ENCODE measurements around the gene ELAVL3. TPM values are rescaled to one million over a fixed set of nuclear protein-coding genes. Genes with fewer than 3 reads are reported as not detected.
A peak's percentile ranks its signal among the peaks of the same experiment; 100 is the strongest.
"Not testable (repeated sequence)": the region's sequence is repeated elsewhere in the genome, so short reads cannot be mapped to it uniquely, and the experiment has no call there.

ELAVL3 gene
- polyA plus RNA-seq, 2 of the 4 experiments (the other 2 are of a cell fraction): 0.01 TPM; not detected in 1

DNA sequence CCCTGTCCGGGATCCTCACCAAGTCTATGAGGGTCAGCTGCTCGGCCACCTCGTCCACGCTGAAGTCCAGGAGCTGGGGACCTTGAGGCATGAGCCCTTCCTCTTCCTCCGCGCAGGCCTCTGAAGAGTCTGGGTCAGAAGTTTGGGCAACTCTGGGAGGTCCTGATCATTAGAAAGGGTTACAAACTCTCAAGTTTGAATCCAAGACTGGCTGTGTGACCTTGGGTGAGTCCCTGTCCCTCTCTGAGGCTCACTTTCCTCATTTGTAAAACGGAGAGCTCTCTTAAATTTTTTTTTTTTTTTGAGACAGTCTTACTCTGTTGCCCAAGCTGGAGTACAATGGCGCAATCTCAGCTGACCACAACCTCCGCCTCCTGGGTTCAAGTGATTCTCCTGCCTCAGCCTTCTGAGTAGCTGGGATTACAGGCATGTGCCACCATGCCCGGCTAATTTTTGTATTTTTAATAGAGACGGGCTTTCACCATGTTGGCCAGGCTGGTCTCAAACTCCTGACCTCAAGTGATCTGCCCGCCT lies 74.1 kb downstream of the ELAVL3 start:
- H3K4me1 ChIP-seq; H3K4me2 ChIP-seq; DNase-seq (ENCODE audit: low read depth in 1 of 2, low spot score in 1 of 2); H3K4me3 ChIP-seq; H3K27ac ChIP-seq; H3K9me3 ChIP-seq; FAIRE-seq; POLR2A ChIA-PET; ATAC-seq: not testable (repeated sequence)
- WGBS (ENCODE audit: missing lambda C conversion rate): 88% methylated on average over 12 of the region's 12 CpGs
- CTCF ChIA-PET: interaction anchor here (0.6 to 1.8 kb wide), 6 partner anchors 13 to 154 kb away, joined by 3 to 4 read pairs (median 3); no protein-coding TSS in a partner anchor

DNA sequence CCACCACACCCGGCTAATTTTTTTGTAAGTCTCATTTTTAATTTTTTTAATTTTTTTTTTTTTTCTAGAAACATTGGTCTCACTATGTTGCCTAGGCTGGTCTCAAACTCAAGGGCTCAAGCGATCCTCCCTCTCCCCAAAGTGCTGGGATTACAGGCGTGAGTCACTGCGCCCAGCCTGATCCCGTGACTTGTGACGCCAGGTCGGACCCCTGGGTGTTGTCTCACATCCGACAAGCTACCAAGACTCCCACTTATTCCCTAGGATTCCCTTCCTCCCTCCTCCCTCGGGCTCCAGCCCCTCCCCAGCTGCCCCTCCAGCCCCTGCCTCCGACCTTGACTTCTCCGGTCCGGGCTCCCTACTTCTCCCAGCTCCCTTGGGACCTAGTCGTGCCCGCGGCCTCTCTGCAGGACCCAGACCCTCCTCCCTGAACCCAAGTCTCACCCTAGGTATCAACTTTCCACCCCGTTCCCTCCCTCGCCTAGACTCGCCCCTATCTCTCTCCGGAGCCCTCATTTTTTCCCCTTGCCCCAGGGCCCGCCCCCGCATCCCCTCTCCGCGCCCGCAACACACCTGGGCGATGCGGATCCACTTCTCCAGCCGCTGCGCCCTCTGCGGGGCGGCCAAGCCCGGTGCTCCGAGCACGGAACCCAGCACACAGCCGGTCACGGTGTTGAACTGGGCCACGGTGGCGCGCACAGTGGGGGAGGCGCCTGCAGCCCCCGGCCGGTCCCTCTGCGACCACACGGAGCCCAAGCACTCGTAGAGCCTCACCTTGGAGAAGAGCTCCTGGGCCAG lies 74.8 kb downstream of the ELAVL3 start:
- ChIA-PET POLR2A (no interaction called here), CTCF (interaction anchor here (0.6 to 1.8 kb wide), 4 partner anchors 15 to 154 kb away, joined by 3 to 4 read pairs (median 4); no protein-coding TSS in a partner anchor)
- Histone ChIP-seq H3K4me1 (no peaks in the 10 kb centered on the region), H3K4me2 (no peak overlapping the region), H3K9me3 (no peaks in the 10 kb centered on the region), H3K4me3 (no peak overlapping the region), H3K27ac (no peak overlapping the region)
- ATAC-seq: no peak
- no peak for DNase-seq (ENCODE audit: low read depth in 1 of 2, low spot score in 1 of 2)
- TF ChIP-seq NR3C1 (IDR thresholded peaks at IDR 0.05) (no peak), RCOR1 (IDR thresholded peaks at IDR 0.05; ENCODE audit: low read depth, low read length) (no peak), RFX5 (IDR thresholded peaks at IDR 0.05) (no peak)
- TF ChIP-seq, protein P1, sequence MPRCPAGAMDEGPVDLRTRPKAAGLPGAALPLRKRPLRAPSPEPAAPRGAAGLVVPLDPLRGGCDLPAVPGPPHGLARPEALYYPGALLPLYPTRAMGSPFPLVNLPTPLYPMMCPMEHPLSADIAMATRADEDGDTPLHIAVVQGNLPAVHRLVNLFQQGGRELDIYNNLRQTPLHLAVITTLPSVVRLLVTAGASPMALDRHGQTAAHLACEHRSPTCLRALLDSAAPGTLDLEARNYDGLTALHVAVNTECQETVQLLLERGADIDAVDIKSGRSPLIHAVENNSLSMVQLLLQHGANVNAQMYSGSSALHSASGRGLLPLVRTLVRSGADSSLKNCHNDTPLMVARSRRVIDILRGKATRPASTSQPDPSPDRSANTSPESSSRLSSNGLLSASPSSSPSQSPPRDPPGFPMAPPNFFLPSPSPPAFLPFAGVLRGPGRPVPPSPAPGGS (IDR thresholded peaks at IDR 0.05): no peak
- no peak for FAIRE-seq
- WGBS (ENCODE audit: missing lambda C conversion rate): 89% methylated on average over 25 of the region's 44 CpGs

GRCh38 chr19:11404588-11405222 lies 76.1 kb downstream of the ELAVL3 start:
- Histone ChIP-seq H3K4me3 (no peak overlapping the region), H3K27ac (no peak overlapping the region), H3K9me3 (no peaks in the 10 kb centered on the region), H3K4me2 (no peak overlapping the region), H3K4me1 (no peaks in the 10 kb centered on the region)
- CTCF ChIA-PET: no interaction called here
- FAIRE-seq: no peak
- POLR2A ChIA-PET: no interaction called here
- ATAC-seq: no peak; a peak in 1 of 6 replicates
- no peak for TF ChIP-seq RAD21 (conservative IDR thresholded peaks at IDR 0.05 in 1 of 2, IDR thresholded peaks at IDR 0.05 in 1 of 2)
- DNase-seq (ENCODE audit: low read depth in 1 of 2, low spot score in 1 of 2): no peak
- WGBS (ENCODE audit: missing lambda C conversion rate): 72% methylated on average over 9 of the region's 9 CpGs

GRCh38 chr19:11401808-11402543 lies 78.9 kb downstream of the ELAVL3 start:
- FAIRE-seq (no peak), DNase-seq (ENCODE audit: low read depth in 1 of 2, low spot score in 1 of 2) (no peak), ATAC-seq (no peak; a peak in 1 of 6 replicates)
- no peak overlapping the region for H3K4me2 ChIP-seq
- no peak overlapping the region for H3K27ac ChIP-seq
- ChIA-PET POLR2A (no interaction called here), CTCF (interaction anchor here (0.9 to 3.6 kb wide), 3 partner anchors 20 to 80 kb away, joined by 4 to 26 read pairs (median 4); partner anchors contain the start of genes EPOR, ODAD3 and PRKCSH)
- no peak overlapping the region for H3K4me3 ChIP-seq
- H3K4me1 ChIP-seq: no peaks in the 10 kb centered on the region
- 74% methylated on average over 5 of the region's 9 CpGs for WGBS (ENCODE audit: missing lambda C conversion rate)
- TF ChIP-seq, protein P2, sequence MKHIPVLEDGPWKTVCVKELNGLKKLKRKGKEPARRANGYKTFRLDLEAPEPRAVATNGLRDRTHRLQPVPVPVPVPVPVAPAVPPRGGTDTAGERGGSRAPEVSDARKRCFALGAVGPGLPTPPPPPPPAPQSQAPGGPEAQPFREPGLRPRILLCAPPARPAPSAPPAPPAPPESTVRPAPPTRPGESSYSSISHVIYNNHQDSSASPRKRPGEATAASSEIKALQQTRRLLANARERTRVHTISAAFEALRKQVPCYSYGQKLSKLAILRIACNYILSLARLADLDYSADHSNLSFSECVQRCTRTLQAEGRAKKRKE (CRISPR knock-in tag; IDR thresholded peaks at IDR 0.05; ENCODE audit: low read depth): no peak
- TF ChIP-seq GATA3 (IDR thresholded peaks at IDR 0.05; ENCODE audit: borderline replicate concordance): no peak
- TF ChIP-seq RNF2 (IDR thresholded peaks at IDR 0.05; ENCODE audit: borderline replicate concordance, low read depth): no peak
- no peak for TF ChIP-seq EP300 (IDR thresholded peaks at IDR 0.05)
- TF ChIP-seq FOXS1 (CRISPR knock-in tag; IDR thresholded peaks at IDR 0.05): no peak
- TF ChIP-seq ZFP36 (IDR thresholded peaks at IDR 0.05; ENCODE audit: borderline replicate concordance, partially characterized antibody): no peak
- TF ChIP-seq KDM1A (IDR thresholded peaks at IDR 0.05; ENCODE audit: low read depth): no peak
- no peak for TF ChIP-seq CBX2 (IDR thresholded peaks at IDR 0.05; ENCODE audit: borderline replicate concordance, low read depth)
- TF ChIP-seq ESRRA (IDR thresholded peaks at IDR 0.05; ENCODE audit: borderline replicate concordance, low read length): peak; percentile 63; the same call in 1 of the 2 replicates
- no peaks in the 10 kb centered on the region for H3K9me3 ChIP-seq

Small RNA genes lying within 50 kb of the gene (small RNA-seq; reads per million reads assigned to genes)
- gene MIR7974: 0 to 0.16 (median 0) reads per million in 6 experiments
- gene RF00019: 0 reads per million in 6 experiments
- 0 reads per million in 6 experiments for gene RN7SL833P

Other genes with a start within 250 kb of the ELAVL3 start
- gene ANGPTL8, start 241.4 kb downstream of the ELAVL3 start, polyA plus RNA-seq (2011; rRNA removed): 0.12 TPM in 1 of 2 replicates, not detected in the other
- 0.16 TPM in 1 of 3 replicates, not detected in the others for gene ANGPTL8, start 241.4 kb downstream of the ELAVL3 start, polyA plus RNA-seq (2017; fragmentation: RNase III; extraction: RNeasy Plus Mini Kit Qiagen cat#74134 plus additional on column Dnase treatment)
- 8.0 and 9.6 TPM in 2 replicates for gene DOCK6, start 218.5 kb downstream of the ELAVL3 start, polyA plus RNA-seq (2011; rRNA removed)
- gene DOCK6, start 218.5 kb downstream of the ELAVL3 start, polyA plus RNA-seq (2017; fragmentation: RNase III; extraction: RNeasy Plus Mini Kit Qiagen cat#74134 plus additional on column Dnase treatment): 7.5 to 10.4 TPM (median 7.6 TPM) in 3 replicates
- not detected in 2 replicates for gene TSPAN16, start 184.9 kb downstream of the ELAVL3 start, polyA plus RNA-seq (2011; rRNA removed)
- gene TSPAN16, start 184.9 kb downstream of the ELAVL3 start, polyA plus RNA-seq (2017; fragmentation: RNase III; extraction: RNeasy Plus Mini Kit Qiagen cat#74134 plus additional on column Dnase treatment): not detected in 3 replicates
- gene RAB3D, start 141.4 kb downstream of the ELAVL3 start, polyA plus RNA-seq (2011; rRNA removed): 22.3 and 26.8 TPM in 2 replicates
- gene RAB3D, start 141.4 kb downstream of the ELAVL3 start, polyA plus RNA-seq (2017; fragmentation: RNase III; extraction: RNeasy Plus Mini Kit Qiagen cat#74134 plus additional on column Dnase treatment): 4.1 to 5.6 TPM (median 4.8 TPM) in 3 replicates
- 183 and 230 TPM in 2 replicates for gene TMEM205, start 134.8 kb downstream of the ELAVL3 start, polyA plus RNA-seq (2011; rRNA removed)
- 91.6 to 92.6 TPM (median 92.3 TPM) in 3 replicates for gene TMEM205, start 134.8 kb downstream of the ELAVL3 start, polyA plus RNA-seq (2017; fragmentation: RNase III; extraction: RNeasy Plus Mini Kit Qiagen cat#74134 plus additional on column Dnase treatment)
- 11.3 and 12.2 TPM in 2 replicates for gene CCDC159, start 134.5 kb downstream of the ELAVL3 start, polyA plus RNA-seq (2011; rRNA removed)
- 8.4 to 11.2 TPM (median 8.6 TPM) in 3 replicates for gene CCDC159, start 134.5 kb downstream of the ELAVL3 start, polyA plus RNA-seq (2017; fragmentation: RNase III; extraction: RNeasy Plus Mini Kit Qiagen cat#74134 plus additional on column Dnase treatment)
- 5.6 and 6.3 TPM in 2 replicates for gene PLPPR2, start 125.6 kb downstream of the ELAVL3 start, polyA plus RNA-seq (2011; rRNA removed)
- gene PLPPR2, start 125.6 kb downstream of the ELAVL3 start, polyA plus RNA-seq (2017; fragmentation: RNase III; extraction: RNeasy Plus Mini Kit Qiagen cat#74134 plus additional on column Dnase treatment): 8.6 to 12.3 TPM (median 9.7 TPM) in 3 replicates
- gene SWSAP1, start 106.4 kb downstream of the ELAVL3 start, polyA plus RNA-seq (2011; rRNA removed): 1.2 and 1.3 TPM in 2 replicates
- 1.5 to 1.8 TPM (median 1.5 TPM) in 3 replicates for gene SWSAP1, start 106.4 kb downstream of the ELAVL3 start, polyA plus RNA-seq (2017; fragmentation: RNase III; extraction: RNeasy Plus Mini Kit Qiagen cat#74134 plus additional on column Dnase treatment)
- 4.4 and 5.2 TPM in 2 replicates for gene EPOR, start 96.7 kb downstream of the ELAVL3 start, polyA plus RNA-seq (2011; rRNA removed)
- 2.8 to 3.6 TPM (median 3.3 TPM) in 3 replicates for gene EPOR, start 96.7 kb downstream of the ELAVL3 start, polyA plus RNA-seq (2017; fragmentation: RNase III; extraction: RNeasy Plus Mini Kit Qiagen cat#74134 plus additional on column Dnase treatment)
- 1.5 and 1.8 TPM in 2 replicates for gene RGL3, start 61.7 kb downstream of the ELAVL3 start, polyA plus RNA-seq (2011; rRNA removed)
- gene RGL3, start 61.7 kb downstream of the ELAVL3 start, polyA plus RNA-seq (2017; fragmentation: RNase III; extraction: RNeasy Plus Mini Kit Qiagen cat#74134 plus additional on column Dnase treatment): 2.3 to 4.0 TPM (median 3.7 TPM) in 3 replicates
- gene ODAD3, start 45.9 kb downstream of the ELAVL3 start, polyA plus RNA-seq (2011; rRNA removed): 0.46 and 0.70 TPM in 2 replicates
- gene ODAD3, start 45.9 kb downstream of the ELAVL3 start, polyA plus RNA-seq (2017; fragmentation: RNase III; extraction: RNeasy Plus Mini Kit Qiagen cat#74134 plus additional on column Dnase treatment): 0.99 to 1.2 TPM (median 1.0 TPM) in 3 replicates
- gene PRKCSH, start 45.4 kb downstream of the ELAVL3 start, polyA plus RNA-seq (2011; rRNA removed): 75.0 and 102 TPM in 2 replicates
- 206 to 215 TPM (median 212 TPM) in 3 replicates for gene PRKCSH, start 45.4 kb downstream of the ELAVL3 start, polyA plus RNA-seq (2017; fragmentation: RNase III; extraction: RNeasy Plus Mini Kit Qiagen cat#74134 plus additional on column Dnase treatment)
- 2.9 and 3.8 TPM in 2 replicates for gene ZNF653, start 24.8 kb upstream of the ELAVL3 start, polyA plus RNA-seq (2011; rRNA removed)
- 2.9 to 4.2 TPM (median 3.8 TPM) in 3 replicates for gene ZNF653, start 24.8 kb upstream of the ELAVL3 start, polyA plus RNA-seq (2017; fragmentation: RNase III; extraction: RNeasy Plus Mini Kit Qiagen cat#74134 plus additional on column Dnase treatment)
- gene ECSIT, start 48.1 kb upstream of the ELAVL3 start, polyA plus RNA-seq (2011; rRNA removed): 29.7 and 36.6 TPM in 2 replicates
- 23.0 to 24.4 TPM (median 23.8 TPM) in 3 replicates for gene ECSIT, start 48.1 kb upstream of the ELAVL3 start, polyA plus RNA-seq (2017; fragmentation: RNase III; extraction: RNeasy Plus Mini Kit Qiagen cat#74134 plus additional on column Dnase treatment)
- 0.62 and 0.89 TPM in 2 replicates for gene CNN1, start 57.8 kb upstream of the ELAVL3 start, polyA plus RNA-seq (2011; rRNA removed)
- gene CNN1, start 57.8 kb upstream of the ELAVL3 start, polyA plus RNA-seq (2017; fragmentation: RNase III; extraction: RNeasy Plus Mini Kit Qiagen cat#74134 plus additional on column Dnase treatment): 0.96 to 1.0 TPM (median 1.00 TPM) in 3 replicates
- 34.4 and 47.9 TPM in 2 replicates for gene ELOF1, start 78.2 kb upstream of the ELAVL3 start, polyA plus RNA-seq (2011; rRNA removed)
- 91.5 to 97.3 TPM (median 92.7 TPM) in 3 replicates for gene ELOF1, start 78.2 kb upstream of the ELAVL3 start, polyA plus RNA-seq (2017; fragmentation: RNase III; extraction: RNeasy Plus Mini Kit Qiagen cat#74134 plus additional on column Dnase treatment)
- 0.05 TPM in 1 of 2 replicates, not detected in the other for gene ACP5, start 96.6 kb upstream of the ELAVL3 start, polyA plus RNA-seq (2011; rRNA removed)
- gene ACP5, start 96.6 kb upstream of the ELAVL3 start, polyA plus RNA-seq (2017; fragmentation: RNase III; extraction: RNeasy Plus Mini Kit Qiagen cat#74134 plus additional on column Dnase treatment): not detected in 3 replicates
- 7.5 and 8.3 TPM in 2 replicates for gene ZNF627, start 116.4 kb upstream of the ELAVL3 start, polyA plus RNA-seq (2011; rRNA removed)
- gene ZNF627, start 116.4 kb upstream of the ELAVL3 start, polyA plus RNA-seq (2017; fragmentation: RNase III; extraction: RNeasy Plus Mini Kit Qiagen cat#74134 plus additional on column Dnase treatment): 3.7 to 4.5 TPM (median 4.3 TPM) in 3 replicates